ENCODE data around the gene ATG13. TPM values are rescaled to one million over a fixed set of nuclear protein-coding genes. Genes with fewer than 3 reads are reported as not detected.

The ATG13 gene
- total and polyA plus RNA-seq, 12 donors: 31.0 to 177 (median 88.8) TPM

GRCh38 chr11:46690702-46691101, 73.3 kb downstream of the ATG13 start:
- 92 to 100% (median 100%) methylated on average over 1 of the region's 1 CpG for WGBS, 4 donors
- no peak for DNase-seq
- no peak overlapping the region for H3K4me3 ChIP-seq
- peaks cover 0 to 76% of the 10 kb centered on the region in 2 donors for H3K36me3 ChIP-seq (replicated peaks in 1 of 2)
- H3K9me3 ChIP-seq (replicated peaks in 1 of 3): no peaks in the 10 kb centered on the region
- no peak overlapping the region for H3K27ac ChIP-seq
- TF ChIP-seq CTCF (IDR thresholded peaks at IDR 0.05): no peak
- TF ChIP-seq POLR2A (IDR thresholded peaks at IDR 0.05): no peak
- intact Hi-C loops (cut with DNase I): no loop called here
- H3K4me1 ChIP-seq (replicated peaks in 1 of 2): peaks cover 9 to 33% of the 10 kb centered on the region in 2 donors
- H3K27me3 ChIP-seq: no peaks in the 10 kb centered on the region

- DNase-seq: no peak
- WGBS, 4 donors: 90 to 95% (median 92%) methylated on average over 4 of the region's 4 CpGs
- TF ChIP-seq POLR2A (IDR thresholded peaks at IDR 0.05) (no peak), CTCF (IDR thresholded peaks at IDR 0.05) (no peak)
- H3K4me3 ChIP-seq: no peak overlapping the region
- peaks cover 0 to 63% of the 10 kb centered on the region in 2 donors for H3K36me3 ChIP-seq (replicated peaks in 1 of 2)
- no peak overlapping the region for H3K27ac ChIP-seq
- no peaks in the 10 kb centered on the region for H3K9me3 ChIP-seq (replicated peaks in 1 of 3)
- H3K27me3 ChIP-seq: no peaks in the 10 kb centered on the region
- peaks cover 21 to 42% of the 10 kb centered on the region in 2 donors for H3K4me1 ChIP-seq (replicated peaks in 1 of 2)
- intact Hi-C loops (cut with DNase I): no loop called here
Observed at GRCh38 chr11:46692450-46692849, 75.1 kb downstream of the ATG13 start.

- Histone ChIP-seq H3K27me3 (no peaks in the 10 kb centered on the region), H3K36me3 (replicated peaks in 1 of 2) (peaks cover 0 to 54% of the 10 kb centered on the region in 2 donors), H3K27ac (peak overlapping the region in 3 of 5 donors; percentile 68 to 80 (median 74)), H3K9me3 (replicated peaks in 1 of 3) (no peaks in the 10 kb centered on the region), H3K4me1 (replicated peaks in 1 of 2) (peaks cover 28 to 45% of the 10 kb centered on the region in 2 donors), H3K4me3 (no peak overlapping the region)
- intact Hi-C loops (cut with DNase I): no loop called here
- TF ChIP-seq POLR2A (IDR thresholded peaks at IDR 0.05): no peak
- TF ChIP-seq CTCF (IDR thresholded peaks at IDR 0.05): no peak
- 50 to 68% (median 53%) methylated on average over 2 of the region's 2 CpGs; no CpG with 5 or more reads in 1 of the 4 donors for WGBS, 4 donors
- DNase-seq: peak in 4 of 7 donors; percentile 35 to 71 (median 62)
Observed at GRCh38 chr11:46693597-46694012, 76.3 kb downstream of the ATG13 start.

DNA sequence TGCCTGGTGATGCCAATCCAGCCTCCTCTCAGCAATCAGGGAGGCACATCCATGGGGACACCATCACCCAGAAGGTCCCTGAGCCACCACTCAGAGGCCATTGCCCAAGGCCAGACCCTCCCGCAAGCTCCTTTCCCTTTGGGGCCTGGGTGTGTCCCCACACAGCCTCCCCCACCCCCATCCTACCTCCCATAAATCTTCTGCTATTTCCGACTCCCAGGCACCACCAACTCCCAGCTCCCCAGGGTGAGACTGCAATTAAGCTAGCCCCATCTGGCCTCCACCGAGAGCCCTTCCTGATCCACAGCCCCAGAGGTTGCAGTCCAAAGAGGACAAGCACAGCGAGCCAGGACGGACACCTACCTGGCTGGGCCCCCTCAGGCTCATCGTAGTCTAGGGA, 76.7 kb downstream of the ATG13 start:
- peaks cover 28 to 49% of the 10 kb centered on the region in 2 donors for H3K4me1 ChIP-seq (replicated peaks in 1 of 2)
- no peaks in the 10 kb centered on the region for H3K9me3 ChIP-seq (replicated peaks in 1 of 3)
- intact Hi-C loops (cut with DNase I): no loop called here
- H3K36me3 ChIP-seq (replicated peaks in 1 of 2): peaks cover 0 to 54% of the 10 kb centered on the region in 2 donors
- H3K27ac ChIP-seq: peak overlapping the region in 4 of 5 donors; percentile 21 to 80 (median 71)
- no peak overlapping the region for H3K4me3 ChIP-seq
- TF ChIP-seq CTCF (IDR thresholded peaks at IDR 0.05) (no peak), POLR2A (IDR thresholded peaks at IDR 0.05) (no peak)
- no peaks in the 10 kb centered on the region for H3K27me3 ChIP-seq
- DNase-seq: no peak
- WGBS, 4 donors: 76 to 85% (median 81%) methylated on average over 5 to 6 of the region's 6 CpGs

Data from adrenal gland (tissue), 12 donors.